ENCODE results near the gene TBX10. TPM values are rescaled to one million over a fixed set of nuclear protein-coding genes. Genes with fewer than 3 reads are reported as not detected.

TBX10 gene
- total RNA-seq, 1 donor from 2014 or later, result not detected

- no peak for ATAC-seq
- intact Hi-C loops (cut with DNase I), result no loop called here
- H3K27me3 ChIP-seq (ENCODE audit: low read depth), result peaks cover 8% of the 10 kb centered on the region
- no peak for DNase-seq
- H3K36me3 ChIP-seq, result no peaks in the 10 kb centered on the region
- TF ChIP-seq CTCF (IDR thresholded peaks at IDR 0.05), result no peak
- H3K4me3 ChIP-seq, result peak overlapping the region; percentile 80
- H3K27ac ChIP-seq, result peak overlapping the region; percentile 87
- H3K4me1 ChIP-seq, result peaks cover 14% of the 10 kb centered on the region
- no peaks in the 10 kb centered on the region for H3K9me3 ChIP-seq
Observed at GRCh38 chr11:67630943-67631331, 8.6 kb downstream of the TBX10 start.

GRCh38 chr11:67630228-67630942, 9.2 kb downstream of the TBX10 start:
- H3K27me3 ChIP-seq (ENCODE audit: low read depth), result peaks cover 8% of the 10 kb centered on the region
- no peaks in the 10 kb centered on the region for H3K36me3 ChIP-seq
- intact Hi-C loops (cut with DNase I), result no loop called here
- peak overlapping the region; percentile 80 for H3K4me3 ChIP-seq
- DNase-seq, result peak; percentile 99
- peaks cover 14% of the 10 kb centered on the region for H3K4me1 ChIP-seq
- peak overlapping the region; percentile 87 for H3K27ac ChIP-seq
- H3K9me3 ChIP-seq, result no peaks in the 10 kb centered on the region
- peak; percentile 93 to 95 for ATAC-seq
- TF ChIP-seq CTCF (IDR thresholded peaks at IDR 0.05), result peak; percentile 66

GRCh38 chr11:67629386-67630227, 10.0 kb downstream of the TBX10 start, which contains the start of gene NUDT8:
Gene NUDT8 (minus strand): TSS chr11:67629937. CDS start chr11:67629911, 26 bp downstream.
- intact Hi-C loops (cut with DNase I), result no loop called here
- no peaks in the 10 kb centered on the region for H3K36me3 ChIP-seq

GRCh38 chr11:67628710-67629385, 10.7 kb downstream of the TBX10 start:
- peak overlapping the region; percentile 80 for H3K4me3 ChIP-seq
- no peak for TF ChIP-seq CTCF (IDR thresholded peaks at IDR 0.05)
- H3K27me3 ChIP-seq (ENCODE audit: low read depth), result no peaks in the 10 kb centered on the region
- H3K36me3 ChIP-seq, result no peaks in the 10 kb centered on the region
- peaks cover 14% of the 10 kb centered on the region for H3K4me1 ChIP-seq
- intact Hi-C loops (cut with DNase I), result no loop called here
- peak overlapping the region; percentile 87 for H3K27ac ChIP-seq
- peak; percentile 51 for DNase-seq
- no peak for ATAC-seq
- H3K9me3 ChIP-seq, result no peaks in the 10 kb centered on the region

More at GRCh38 chr11:67629386-67630227, 10.0 kb downstream of the TBX10 start, which contains the start of gene NUDT8:
- TF ChIP-seq CTCF (IDR thresholded peaks at IDR 0.05), result peak; percentile 90
- ATAC-seq (peak; percentile 78 to 84), DNase-seq (peak; percentile 91)
- Histone ChIP-seq H3K9me3 (no peaks in the 10 kb centered on the region), H3K27ac (peak within 1 kb of the TSS; percentile 87), H3K27me3 (ENCODE audit: low read depth) (no peaks in the 10 kb centered on the region), H3K4me3 (peak within 1 kb of the TSS; percentile 80), H3K4me1 (peaks cover 14% of the 10 kb centered on the region)

Measured in lower lobe of right lung (tissue), 2 donors.